Astrocyte (in vitro differentiated cells and primary cell): Measurements from ENCODE around the gene EPRS1.

ENCODE experiments used
- EZH2 ChIP-seq: IDR thresholded peaks from 2 replicates; pipeline ENCODE4 v1.6.1; 2012; ENCODE audit warnings: mild to moderate bottlenecking, low read length, inconsistent platforms; ENCODE audit not compliant: insufficient read depth
- TF ChIP-seq, protein P1 (sequence below): IDR thresholded peaks from 2 replicates; pipeline ENCODE4 v1.5.1; 2011; ENCODE audit warnings: low read depth, mild to moderate bottlenecking, inconsistent platforms, low read length, moderate library complexity; ENCODE audit not compliant: insufficient read depth

GRCh38 chr1:220045356-220046051, 801 bp downstream of the EPRS1 start:
- TF ChIP-seq, protein P1, sequence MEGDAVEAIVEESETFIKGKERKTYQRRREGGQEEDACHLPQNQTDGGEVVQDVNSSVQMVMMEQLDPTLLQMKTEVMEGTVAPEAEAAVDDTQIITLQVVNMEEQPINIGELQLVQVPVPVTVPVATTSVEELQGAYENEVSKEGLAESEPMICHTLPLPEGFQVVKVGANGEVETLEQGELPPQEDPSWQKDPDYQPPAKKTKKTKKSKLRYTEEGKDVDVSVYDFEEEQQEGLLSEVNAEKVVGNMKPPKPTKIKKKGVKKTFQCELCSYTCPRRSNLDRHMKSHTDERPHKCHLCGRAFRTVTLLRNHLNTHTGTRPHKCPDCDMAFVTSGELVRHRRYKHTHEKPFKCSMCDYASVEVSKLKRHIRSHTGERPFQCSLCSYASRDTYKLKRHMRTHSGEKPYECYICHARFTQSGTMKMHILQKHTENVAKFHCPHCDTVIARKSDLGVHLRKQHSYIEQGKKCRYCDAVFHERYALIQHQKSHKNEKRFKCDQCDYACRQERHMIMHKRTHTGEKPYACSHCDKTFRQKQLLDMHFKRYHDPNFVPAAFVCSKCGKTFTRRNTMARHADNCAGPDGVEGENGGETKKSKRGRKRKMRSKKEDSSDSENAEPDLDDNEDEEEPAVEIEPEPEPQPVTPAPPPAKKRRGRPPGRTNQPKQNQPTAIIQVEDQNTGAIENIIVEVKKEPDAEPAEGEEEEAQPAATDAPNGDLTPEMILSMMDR = no peak
- no peak for TF ChIP-seq EZH2
